Measurements from ENCODE around the gene UBN1. TPM values are rescaled to one million over a fixed set of nuclear protein-coding genes. Genes with fewer than 3 reads are reported as not detected.

UBN1 gene
- total and polyA plus RNA-seq, 8 donors, result 5.4 to 319 (median 34.2) TPM

GRCh38 chr16:4864728-4865127 lies 17.4 kb downstream of the UBN1 start:
- WGBS, 5 donors, result 74 to 93% (median 85%) methylated on average over 3 of the region's 3 CpGs
- no peaks in the 10 kb centered on the region for H3K27me3 ChIP-seq
- intact Hi-C loops (cut with DNase I; ENCODE audit: low total_unique reads), result no loop called here
- DNase-seq, result no peak
- peaks cover 19 to 53% (median 32%) of the 10 kb centered on the region in 4 donors for H3K4me1 ChIP-seq
- no peak overlapping the region for H3K27ac ChIP-seq
- TF ChIP-seq CTCF (IDR thresholded peaks at IDR 0.05) (no peak), POLR2AphosphoS5 (IDR thresholded peaks at IDR 0.05) (no peak), EP300 (IDR thresholded peaks at IDR 0.05) (no peak), POLR2A (IDR thresholded peaks at IDR 0.05) (no peak)
- no peaks in the 10 kb centered on the region for H3K9me3 ChIP-seq
- H3K36me3 ChIP-seq, result peaks cover 25 to 74% (median 68%) of the 10 kb centered on the region in 4 donors
- no peak overlapping the region for H3K4me3 ChIP-seq

- no peaks in the 10 kb centered on the region for H3K9me3 ChIP-seq
- no peak overlapping the region for H3K27ac ChIP-seq
- peaks cover 19 to 59% (median 38%) of the 10 kb centered on the region in 4 donors for H3K4me1 ChIP-seq
- H3K36me3 ChIP-seq, result peaks cover 23 to 74% (median 68%) of the 10 kb centered on the region in 4 donors
- DNase-seq, result no peak
- 95 to 96% (median 96%) methylated on average over 13 of the region's 13 CpGs for WGBS, 5 donors
- intact Hi-C loops (cut with DNase I; ENCODE audit: low total_unique reads), result no loop called here
- H3K4me3 ChIP-seq, result no peak overlapping the region
- no peaks in the 10 kb centered on the region for H3K27me3 ChIP-seq
- TF ChIP-seq POLR2A (IDR thresholded peaks at IDR 0.05) (no peak), POLR2AphosphoS5 (IDR thresholded peaks at IDR 0.05) (no peak)
Measured at GRCh38 chr16:4865231-4865860, 18.1 kb downstream of the UBN1 start.

GRCh38 chr16:4866586-4866985 lies 19.3 kb downstream of the UBN1 start:
- H3K4me3 ChIP-seq, result no peak overlapping the region
- peaks cover 19 to 64% (median 43%) of the 10 kb centered on the region in 4 donors for H3K4me1 ChIP-seq
- no peaks in the 10 kb centered on the region for H3K27me3 ChIP-seq
- TF ChIP-seq POLR2A (IDR thresholded peaks at IDR 0.05), result no peak
- TF ChIP-seq POLR2AphosphoS5 (IDR thresholded peaks at IDR 0.05), result no peak
- no peak for TF ChIP-seq CTCF (IDR thresholded peaks at IDR 0.05)
- no peak for TF ChIP-seq EP300 (IDR thresholded peaks at IDR 0.05)
- WGBS, 5 donors, result 94 to 98% (median 97%) methylated on average over 12 of the region's 12 CpGs
- intact Hi-C loops (cut with DNase I; ENCODE audit: low total_unique reads), result no loop called here
- DNase-seq, result no peak
- no peaks in the 10 kb centered on the region for H3K9me3 ChIP-seq
- H3K36me3 ChIP-seq, result peaks cover 23 to 74% (median 68%) of the 10 kb centered on the region in 4 donors
- H3K27ac ChIP-seq, result no peak overlapping the region

GRCh38 chr16:4868026-4868425 lies 20.7 kb downstream of the UBN1 start:
- peak in 1 of 2 donors; percentile 38 for DNase-seq
- Histone ChIP-seq H3K27ac (no peak overlapping the region), H3K36me3 (peaks cover 31 to 74% (median 68%) of the 10 kb centered on the region in 4 donors), H3K27me3 (no peaks in the 10 kb centered on the region), H3K9me3 (no peaks in the 10 kb centered on the region), H3K4me3 (no peak overlapping the region), H3K4me1 (peaks cover 13 to 50% (median 35%) of the 10 kb centered on the region in 4 donors)
- intact Hi-C loops (cut with DNase I; ENCODE audit: low total_unique reads), result no loop called here
- WGBS, 5 donors, result 40 to 79% (median 59%) methylated on average over 5 of the region's 5 CpGs
- TF ChIP-seq POLR2AphosphoS5 (IDR thresholded peaks at IDR 0.05) (no peak), POLR2A (IDR thresholded peaks at IDR 0.05) (no peak), EP300 (IDR thresholded peaks at IDR 0.05) (no peak), CTCF (IDR thresholded peaks at IDR 0.05) (no peak)

GRCh38 chr16:4868535-4868934 lies 21.3 kb downstream of the UBN1 start:
- H3K36me3 ChIP-seq, result peaks cover 36 to 77% (median 68%) of the 10 kb centered on the region in 4 donors
- intact Hi-C loops (cut with DNase I; ENCODE audit: low total_unique reads), result no loop called here
- no peaks in the 10 kb centered on the region for H3K27me3 ChIP-seq
- TF ChIP-seq POLR2AphosphoS5 (IDR thresholded peaks at IDR 0.05), result no peak
- TF ChIP-seq POLR2A (IDR thresholded peaks at IDR 0.05), result no peak
- no peak for TF ChIP-seq EP300 (IDR thresholded peaks at IDR 0.05)
- TF ChIP-seq CTCF (IDR thresholded peaks at IDR 0.05), result no peak
- no peak overlapping the region for H3K27ac ChIP-seq
- H3K9me3 ChIP-seq, result no peaks in the 10 kb centered on the region
- H3K4me3 ChIP-seq, result no peak overlapping the region
- peaks cover 13 to 44% (median 31%) of the 10 kb centered on the region in 4 donors for H3K4me1 ChIP-seq
- WGBS, 5 donors, result 75 to 93% (median 90%) methylated on average over 7 of the region's 7 CpGs
- no peak for DNase-seq
